Measurements from ENCODE around the gene ACP1.

ACP1 gene

GRCh38 chr2:255195-255594 lies 9.6 kb upstream of the ACP1 start:
- DNase-seq (ENCODE audit: low spot score) = no peak

- no peak for DNase-seq (ENCODE audit: low spot score)
Measured at GRCh38 chr2:256094-256493, 8.7 kb upstream of the ACP1 start.

- DNase-seq (ENCODE audit: low spot score) = no peak
Measured at GRCh38 chr2:257429-257828, 7.3 kb upstream of the ACP1 start.

- DNase-seq (ENCODE audit: low spot score) = no peak
Measured at GRCh38 chr2:257842-258241, 6.9 kb upstream of the ACP1 start.

GRCh38 chr2:258933-259332 lies 5.8 kb upstream of the ACP1 start:
- DNase-seq (ENCODE audit: low spot score) = no peak

GRCh38 chr2:259789-260331 lies 4.9 kb upstream of the ACP1 start:
- DNase-seq (ENCODE audit: low spot score) = no peak

GRCh38 chr2:260507-261161 lies 4.1 kb upstream of the ACP1 start:
- DNase-seq (ENCODE audit: low spot score) = no peak

- no peak for DNase-seq (ENCODE audit: low spot score)
Measured at GRCh38 chr2:262117-262516, 2.6 kb upstream of the ACP1 start.

GRCh38 chr2:263022-263738 lies 1.6 kb upstream of the ACP1 start:
- no peak for DNase-seq (ENCODE audit: low spot score)

GRCh38 chr2:263774-264492 lies 814 bp upstream of the ACP1 start, which contains the start of gene SH3YL1:
Gene SH3YL1 (minus strand): TSS chr2:264032. CDS start chr2:263984, 48 bp downstream.
- peak; percentile 11 for DNase-seq (ENCODE audit: low spot score)

GRCh38 chr2:268323-268722 lies 3.6 kb downstream of the ACP1 start:
- no peak for DNase-seq (ENCODE audit: low spot score)

GRCh38 chr2:269356-270030 lies 4.7 kb downstream of the ACP1 start:
- DNase-seq (ENCODE audit: low spot score) = no peak

- no peak for DNase-seq (ENCODE audit: low spot score)
Measured at GRCh38 chr2:270861-271260, 6.1 kb downstream of the ACP1 start.

GRCh38 chr2:271917-272316 lies 7.2 kb downstream of the ACP1 start:
- DNase-seq (ENCODE audit: low spot score) = no peak

GRCh38 chr2:273333-273732 lies 8.6 kb downstream of the ACP1 start:
- DNase-seq (ENCODE audit: low spot score) = no peak

- DNase-seq (ENCODE audit: low spot score) = no peak
Measured at GRCh38 chr2:274503-274902, 9.8 kb downstream of the ACP1 start.

GRCh38 chr2:275466-275865 lies 10.7 kb downstream of the ACP1 start:
- DNase-seq (ENCODE audit: low spot score) = no peak

GRCh38 chr2:278312-278926 lies 13.7 kb downstream of the ACP1 start:
- no peak for DNase-seq (ENCODE audit: low spot score)

- no peak for DNase-seq (ENCODE audit: low spot score)
Measured at GRCh38 chr2:278927-279320, 14.2 kb downstream of the ACP1 start.

GRCh38 chr2:279366-279765 lies 14.6 kb downstream of the ACP1 start:
- no peak for DNase-seq (ENCODE audit: low spot score)

GRCh38 chr2:279956-280649 lies 15.4 kb downstream of the ACP1 start:
- no peak for DNase-seq (ENCODE audit: low spot score)

All from SK-N-DZ (cell line).